Measurements from ENCODE around the gene OTOG.
A peak's percentile ranks its signal among the peaks of the same experiment; 100 is the strongest.

The OTOG gene

GRCh38 chr11:17590463-17590862 lies 43.4 kb downstream of the OTOG start:
- DNase-seq: no peak

GRCh38 chr11:17591293-17591692 lies 44.2 kb downstream of the OTOG start:
- no peak for DNase-seq

- DNase-seq: no peak
These were observed 46.6 kb downstream of the OTOG start for GRCh38 chr11:17593466-17594245.

GRCh38 chr11:17594686-17595192 lies 47.7 kb downstream of the OTOG start:
- DNase-seq: no peak

- DNase-seq: no peak
These were observed 48.7 kb downstream of the OTOG start for GRCh38 chr11:17595526-17596309.

GRCh38 chr11:17596310-17596669 lies 49.2 kb downstream of the OTOG start:
- no peak for DNase-seq

GRCh38 chr11:17596711-17597110 lies 49.7 kb downstream of the OTOG start:
- no peak for DNase-seq

- no peak for DNase-seq
These were observed 50.7 kb downstream of the OTOG start for GRCh38 chr11:17597770-17598169.

GRCh38 chr11:17598700-17599459 lies 51.8 kb downstream of the OTOG start:
- peak; percentile 63 for DNase-seq

GRCh38 chr11:17599460-17599925 lies 52.4 kb downstream of the OTOG start:
- no peak for DNase-seq

GRCh38 chr11:17600316-17601255 lies 53.5 kb downstream of the OTOG start:
- no peak for DNase-seq

- DNase-seq: no peak
These were observed 54.2 kb downstream of the OTOG start for GRCh38 chr11:17601256-17601671.

GRCh38 chr11:17601676-17602075 lies 54.6 kb downstream of the OTOG start:
- no peak for DNase-seq

- DNase-seq: no peak
These were observed 55.3 kb downstream of the OTOG start for GRCh38 chr11:17602105-17603001.

GRCh38 chr11:17603056-17603825 lies 56.2 kb downstream of the OTOG start:
- no peak for DNase-seq

GRCh38 chr11:17604201-17604914 lies 57.3 kb downstream of the OTOG start:
- no peak for DNase-seq

- no peak for DNase-seq
These were observed 57.8 kb downstream of the OTOG start for GRCh38 chr11:17604915-17605233.

- no peak for DNase-seq
These were observed 58.6 kb downstream of the OTOG start for GRCh38 chr11:17605651-17606122.

Measured in NCI-H1436 (cell line).